Measurements from ENCODE around the gene AGMO. TPM values are rescaled to one million over a fixed set of nuclear protein-coding genes. Genes with fewer than 3 reads are reported as not detected.
"Not testable (repeated sequence)": the region's sequence is repeated elsewhere in the genome, so short reads cannot be mapped to it uniquely, and the experiment has no call there.

AGMO gene
- total RNA-seq, 2 donors from 2014 or later: 0.48 TPM; not detected in 1

DNA sequence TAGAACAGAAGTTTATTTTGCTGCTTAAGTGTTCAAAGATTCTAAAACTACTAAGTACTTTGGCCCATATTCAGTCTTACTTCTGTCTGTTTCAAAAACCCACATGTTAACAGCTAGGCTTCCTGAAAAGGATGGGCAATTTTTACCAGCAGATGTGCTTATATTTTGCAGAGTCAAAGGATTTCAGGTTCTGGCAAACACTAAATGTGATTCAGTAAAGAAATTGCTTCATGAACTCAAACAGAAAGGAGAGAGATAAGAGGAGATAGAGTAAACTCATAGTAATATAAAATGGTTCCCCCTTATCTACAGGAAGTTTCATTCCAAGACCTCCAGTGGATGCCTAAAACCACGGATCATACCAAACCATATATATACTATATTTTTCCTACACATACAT, 248.5 kb downstream of the AGMO start:
- no peaks in the 10 kb centered on the region for H3K4me1 ChIP-seq
- no peaks in the 10 kb centered on the region for H3K36me3 ChIP-seq
- H3K9me3 ChIP-seq: peaks cover 0 to 7% of the 10 kb centered on the region in 2 donors
- H3K27ac ChIP-seq: no peak overlapping the region
- DNase-seq (ENCODE audit: low spot score): no peak
- no peaks in the 10 kb centered on the region for H3K27me3 ChIP-seq
- TF ChIP-seq, protein P1, sequence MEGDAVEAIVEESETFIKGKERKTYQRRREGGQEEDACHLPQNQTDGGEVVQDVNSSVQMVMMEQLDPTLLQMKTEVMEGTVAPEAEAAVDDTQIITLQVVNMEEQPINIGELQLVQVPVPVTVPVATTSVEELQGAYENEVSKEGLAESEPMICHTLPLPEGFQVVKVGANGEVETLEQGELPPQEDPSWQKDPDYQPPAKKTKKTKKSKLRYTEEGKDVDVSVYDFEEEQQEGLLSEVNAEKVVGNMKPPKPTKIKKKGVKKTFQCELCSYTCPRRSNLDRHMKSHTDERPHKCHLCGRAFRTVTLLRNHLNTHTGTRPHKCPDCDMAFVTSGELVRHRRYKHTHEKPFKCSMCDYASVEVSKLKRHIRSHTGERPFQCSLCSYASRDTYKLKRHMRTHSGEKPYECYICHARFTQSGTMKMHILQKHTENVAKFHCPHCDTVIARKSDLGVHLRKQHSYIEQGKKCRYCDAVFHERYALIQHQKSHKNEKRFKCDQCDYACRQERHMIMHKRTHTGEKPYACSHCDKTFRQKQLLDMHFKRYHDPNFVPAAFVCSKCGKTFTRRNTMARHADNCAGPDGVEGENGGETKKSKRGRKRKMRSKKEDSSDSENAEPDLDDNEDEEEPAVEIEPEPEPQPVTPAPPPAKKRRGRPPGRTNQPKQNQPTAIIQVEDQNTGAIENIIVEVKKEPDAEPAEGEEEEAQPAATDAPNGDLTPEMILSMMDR (IDR thresholded peaks at IDR 0.05): no peak
- H3K4me3 ChIP-seq: no peak overlapping the region

DNA sequence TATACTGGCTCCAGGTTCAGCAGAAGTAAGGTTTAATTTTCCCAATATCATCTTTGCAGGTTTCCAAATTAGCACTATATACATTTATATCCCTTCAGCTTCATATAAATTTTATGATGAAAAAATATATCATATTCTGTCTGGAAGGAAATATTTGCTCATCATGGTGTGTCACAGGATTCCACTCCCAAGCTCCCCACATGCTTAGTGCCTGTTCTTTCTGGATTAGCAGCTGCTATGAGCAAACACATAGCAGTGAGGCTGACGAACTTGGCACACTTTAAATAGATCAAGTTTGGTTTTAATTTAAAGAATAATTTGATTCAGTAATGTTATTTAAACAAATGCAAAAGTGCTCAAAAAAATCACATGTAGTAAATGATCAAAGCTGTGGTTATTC, 251.9 kb downstream of the AGMO start:
- no peaks in the 10 kb centered on the region for H3K4me1 ChIP-seq
- no peak for DNase-seq (ENCODE audit: low spot score)
- TF ChIP-seq, protein P1 (IDR thresholded peaks at IDR 0.05): no peak
- peaks cover 0 to 7% of the 10 kb centered on the region in 2 donors for H3K9me3 ChIP-seq
- no peaks in the 10 kb centered on the region for H3K36me3 ChIP-seq
- H3K27me3 ChIP-seq: no peaks in the 10 kb centered on the region
- no peak overlapping the region for H3K27ac ChIP-seq
- H3K4me3 ChIP-seq: no peak overlapping the region

DNA sequence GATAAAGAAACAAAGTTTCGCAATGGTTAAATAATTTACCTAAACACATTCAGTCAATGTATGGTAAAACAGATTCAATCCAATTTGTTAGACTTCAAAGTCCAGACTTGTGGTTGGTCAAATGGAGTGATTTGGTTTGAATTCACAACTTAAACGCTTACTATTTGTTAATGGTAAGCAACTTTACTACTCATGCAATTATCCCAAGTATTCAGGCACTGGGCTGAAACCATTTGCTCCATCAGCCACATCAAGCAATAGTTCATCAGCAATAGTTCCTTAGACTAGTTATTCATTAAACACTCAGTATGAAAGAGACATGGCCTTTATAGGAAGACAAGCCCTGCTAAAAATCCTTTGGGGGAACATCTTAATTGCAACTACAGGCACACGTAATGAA, 253.0 kb downstream of the AGMO start:
- H3K27ac ChIP-seq: no peak overlapping the region
- peaks cover 0 to 7% of the 10 kb centered on the region in 2 donors for H3K9me3 ChIP-seq
- no peaks in the 10 kb centered on the region for H3K27me3 ChIP-seq
- H3K4me3 ChIP-seq: no peak overlapping the region
- no peaks in the 10 kb centered on the region for H3K36me3 ChIP-seq
- no peak for DNase-seq (ENCODE audit: low spot score)
- TF ChIP-seq, protein P1 (IDR thresholded peaks at IDR 0.05): no peak
- H3K4me1 ChIP-seq: no peaks in the 10 kb centered on the region

DNA sequence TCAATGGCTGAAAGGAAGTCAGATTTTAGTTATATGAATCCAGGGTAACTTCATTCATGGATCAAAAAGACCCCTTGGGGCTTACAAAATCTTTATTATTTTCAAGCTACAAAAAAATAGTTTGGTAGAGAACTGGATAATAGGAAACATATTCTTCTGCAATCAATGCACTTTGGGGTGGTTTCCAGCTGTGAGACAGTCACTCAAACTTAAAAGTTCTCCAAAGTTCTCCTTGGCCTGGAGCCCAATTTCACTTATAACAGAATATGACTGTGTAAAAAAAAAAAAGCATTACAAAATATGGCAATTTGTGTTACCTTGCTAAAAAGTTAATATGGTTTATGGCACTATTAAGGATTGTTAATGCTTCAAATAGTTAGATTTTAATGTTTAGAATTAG, 255.5 kb downstream of the AGMO start:
- Histone ChIP-seq H3K4me1 (no peaks in the 10 kb centered on the region), H3K36me3 (no peaks in the 10 kb centered on the region), H3K9me3 (no peaks in the 10 kb centered on the region), H3K27ac (no peak overlapping the region), H3K4me3 (no peak overlapping the region), H3K27me3 (no peaks in the 10 kb centered on the region)
- TF ChIP-seq, protein P1 (IDR thresholded peaks at IDR 0.05): no peak
- no peak for DNase-seq (ENCODE audit: low spot score)

DNA sequence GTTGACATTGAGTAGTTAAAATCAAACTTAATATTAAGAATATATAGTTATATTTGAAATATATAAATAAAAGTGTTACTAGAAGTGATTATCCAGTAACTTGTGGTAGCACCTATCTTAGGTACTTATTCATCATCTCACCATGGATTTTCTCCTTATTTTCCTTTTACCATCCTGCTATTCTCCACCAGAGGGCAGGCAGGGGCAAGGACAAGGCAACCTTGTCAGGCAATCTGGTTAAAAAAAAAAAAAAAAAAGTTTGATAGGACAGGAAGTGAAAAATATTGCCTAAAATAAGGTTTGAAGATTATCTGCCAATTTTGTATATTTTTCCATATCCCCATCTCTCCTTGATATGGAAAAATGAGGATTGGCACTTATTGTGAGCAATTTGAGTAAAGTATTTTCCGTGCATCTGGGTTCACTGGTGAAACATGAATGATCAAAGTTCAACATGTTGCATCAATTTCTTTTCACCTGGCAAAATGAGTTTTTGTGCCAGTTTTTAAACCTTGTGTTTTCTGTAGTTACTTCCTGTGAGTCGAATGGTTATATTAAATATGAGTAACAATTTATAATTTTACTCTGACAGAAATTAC, 256.7 kb downstream of the AGMO start:
- Histone ChIP-seq H3K27me3 (no peaks in the 10 kb centered on the region), H3K4me3 (no peak overlapping the region), H3K4me1 (no peaks in the 10 kb centered on the region), H3K27ac (no peak overlapping the region), H3K9me3 (no peaks in the 10 kb centered on the region), H3K36me3 (no peaks in the 10 kb centered on the region)
- DNase-seq (ENCODE audit: low spot score): no peak
- TF ChIP-seq, protein P1 (IDR thresholded peaks at IDR 0.05): peak; percentile 35 to 75

DNA sequence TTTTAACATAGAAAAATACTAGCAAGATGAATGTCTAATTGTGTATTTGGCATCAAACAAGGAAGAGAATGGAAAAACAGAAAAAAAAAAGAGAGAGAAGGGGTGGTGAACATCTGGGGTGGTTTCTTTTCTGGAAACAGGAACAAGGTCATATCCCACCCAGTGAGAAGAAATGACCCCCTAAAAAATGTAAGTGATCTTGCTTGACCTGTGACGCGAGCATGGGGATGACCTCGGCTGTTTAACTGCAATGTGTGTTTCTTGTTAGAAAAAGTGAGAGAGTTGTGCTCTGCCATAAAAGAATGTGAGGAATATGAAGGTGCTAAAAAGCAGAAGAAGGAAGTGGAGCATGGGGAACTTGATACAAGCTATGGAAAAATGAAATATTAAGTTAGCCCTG, 258.5 kb downstream of the AGMO start:
- Histone ChIP-seq H3K4me3 (no peak overlapping the region), H3K27me3 (no peaks in the 10 kb centered on the region), H3K4me1 (no peaks in the 10 kb centered on the region), H3K36me3 (no peaks in the 10 kb centered on the region), H3K27ac (no peak overlapping the region), H3K9me3 (no peaks in the 10 kb centered on the region)
- TF ChIP-seq, protein P1 (IDR thresholded peaks at IDR 0.05): no peak
- DNase-seq (ENCODE audit: low spot score): no peak

DNA sequence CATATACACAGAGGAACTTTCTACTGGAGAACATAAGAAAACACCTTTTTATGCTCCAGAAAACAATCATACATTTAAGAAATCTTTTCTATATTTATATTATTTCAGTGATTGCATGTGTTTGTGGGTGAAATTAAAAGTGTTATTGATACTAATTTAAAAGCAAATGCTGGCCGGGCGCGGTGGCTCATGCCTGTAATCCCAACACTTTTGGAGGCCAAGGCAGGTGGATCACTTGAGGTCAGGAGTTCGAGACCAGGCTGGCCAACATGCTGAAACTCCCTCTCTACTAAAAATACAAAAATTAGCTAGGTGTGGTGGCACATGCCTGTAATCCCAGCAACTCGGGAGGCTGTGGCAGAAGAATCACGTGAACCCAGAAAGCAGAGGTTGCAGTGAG, 260.8 kb downstream of the AGMO start:
- H3K4me3 ChIP-seq; DNase-seq (ENCODE audit: low spot score); H3K27ac ChIP-seq; H3K4me1 ChIP-seq; H3K36me3 ChIP-seq; H3K9me3 ChIP-seq; H3K27me3 ChIP-seq: not testable (repeated sequence)

All from right atrium auricular region (tissue), 2 donors.